ENCODE data around the gene MICAL2. TPM values are rescaled to one million over a fixed set of nuclear protein-coding genes. Genes with fewer than 3 reads are reported as not detected.

MICAL2 gene
- total and polyA plus RNA-seq, 2 donors (not counting 3 experiments of a cell fraction or from before 2014, with no cell fraction given) = 67.6 to 200 TPM

DNA sequence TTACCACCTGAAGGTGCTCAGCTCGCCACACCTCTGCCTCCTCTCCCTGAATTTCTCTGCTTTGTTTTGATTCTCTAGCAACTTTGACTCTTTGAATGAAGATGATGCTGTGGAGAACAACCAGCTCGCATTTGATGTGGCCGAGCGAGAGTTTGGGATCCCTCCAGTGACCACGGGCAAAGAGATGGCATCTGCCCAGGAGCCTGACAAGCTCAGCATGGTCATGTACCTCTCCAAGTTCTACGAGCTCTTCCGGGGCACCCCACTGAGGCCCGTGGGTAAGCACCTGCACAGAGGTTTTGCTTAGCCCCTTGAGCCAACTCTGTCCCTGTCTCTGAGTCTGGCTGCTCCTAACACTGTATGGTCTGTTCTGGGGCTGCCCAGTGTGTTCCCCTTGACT lies 115.7 kb downstream of the MICAL2 start:
- Histone ChIP-seq H3K36me3 (ENCODE audit: control insufficient read depth in 2 of 2, extremely low read depth in 1 of 2, insufficient read depth in 2 of 2, low read length in 2 of 2) (peaks cover 26 to 33% of the 10 kb centered on the region in 2 experiments), H4K20me1 (replicated peaks; ENCODE audit: control insufficient read depth, extremely low read depth, insufficient read depth, low read length) (no peaks in the 10 kb centered on the region), H3K9me3 (replicated peaks; ENCODE audit: control insufficient read depth, insufficient read depth, low read length) (no peaks in the 10 kb centered on the region), H3K79me2 (ENCODE audit: control insufficient read depth, insufficient read depth, low read length) (no peaks in the 10 kb centered on the region), H3K4me3 (replicated peaks in 1 of 3; ENCODE audit: insufficient read depth in 1 of 3, low read depth in 1 of 3, low read length in 3 of 3) (no peak overlapping the region), H2AFZ (ENCODE audit: low read depth, low read length) (no peak overlapping the region), H3K4me2 (ENCODE audit: insufficient read depth, low read length) (no peak overlapping the region), H3K27me3 (ENCODE audit: control insufficient read depth in 2 of 2, insufficient read depth in 2 of 2, low read length in 2 of 2) (no peaks in the 10 kb centered on the region), H3K4me1 (ENCODE audit: control insufficient read depth, extremely low read depth, insufficient read depth, low read length) (peaks cover 20% of the 10 kb centered on the region), H3K9ac (replicated peaks; ENCODE audit: extremely low read depth, insufficient read depth, low read length) (no peak overlapping the region), H3K9me1 (replicated peaks; ENCODE audit: control insufficient read depth, extremely low read depth, insufficient read depth, low read length) (no peaks in the 10 kb centered on the region), H3K27ac (ENCODE audit: insufficient read depth, low read depth, low read length) (no peak overlapping the region)
- no TSS peak for BruUV-seq (replicated peaks)
- CTCF ChIA-PET = interaction anchor here (1.4 to 3.6 kb wide), 3 partner anchors 9 to 11 kb away, joined by 4 to 37 read pairs (median 6); no protein-coding TSS in a partner anchor
- no peak for FAIRE-seq
- DNase-seq (ENCODE audit: low read depth, low spot score) = no peak
- intact Hi-C loops (cut with micrococcal nuclease) (no loop called here), dilution Hi-C loops (cut with MboI; ENCODE audit: extremely low pct_ligation_motif_present, low sequenced_read_pairs) (no loop called here)
- TF ChIP-seq MYC (IDR thresholded peaks at IDR 0.05; ENCODE audit: low read depth, low read length) (no peak), POLR2A (IDR thresholded peaks at IDR 0.05; ENCODE audit: low read depth, low read length) (no peak), GATA2 (IDR thresholded peaks at IDR 0.05; ENCODE audit: insufficient read depth, insufficient read length, low read depth, low read length) (no peak), FOS (IDR thresholded peaks at IDR 0.05; ENCODE audit: borderline replicate concordance, insufficient read depth, low read length) (no peak), POLR2AphosphoS5 (IDR thresholded peaks at IDR 0.05; ENCODE audit: insufficient read depth, low read depth, low read length) (no peak), JUN (IDR thresholded peaks at IDR 0.05; ENCODE audit: borderline replicate concordance, insufficient read depth, insufficient read length, low read depth) (no peak), EZH2 (IDR thresholded peaks at IDR 0.05; ENCODE audit: borderline replicate concordance, low read depth, low read length, severe bottlenecking) (no peak)
- TF ChIP-seq, protein P1, sequence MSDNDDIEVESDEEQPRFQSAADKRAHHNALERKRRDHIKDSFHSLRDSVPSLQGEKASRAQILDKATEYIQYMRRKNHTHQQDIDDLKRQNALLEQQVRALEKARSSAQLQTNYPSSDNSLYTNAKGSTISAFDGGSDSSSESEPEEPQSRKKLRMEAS (IDR thresholded peaks at IDR 0.05; ENCODE audit: insufficient read depth, insufficient read length) = no peak
- TF ChIP-seq, protein P2, sequence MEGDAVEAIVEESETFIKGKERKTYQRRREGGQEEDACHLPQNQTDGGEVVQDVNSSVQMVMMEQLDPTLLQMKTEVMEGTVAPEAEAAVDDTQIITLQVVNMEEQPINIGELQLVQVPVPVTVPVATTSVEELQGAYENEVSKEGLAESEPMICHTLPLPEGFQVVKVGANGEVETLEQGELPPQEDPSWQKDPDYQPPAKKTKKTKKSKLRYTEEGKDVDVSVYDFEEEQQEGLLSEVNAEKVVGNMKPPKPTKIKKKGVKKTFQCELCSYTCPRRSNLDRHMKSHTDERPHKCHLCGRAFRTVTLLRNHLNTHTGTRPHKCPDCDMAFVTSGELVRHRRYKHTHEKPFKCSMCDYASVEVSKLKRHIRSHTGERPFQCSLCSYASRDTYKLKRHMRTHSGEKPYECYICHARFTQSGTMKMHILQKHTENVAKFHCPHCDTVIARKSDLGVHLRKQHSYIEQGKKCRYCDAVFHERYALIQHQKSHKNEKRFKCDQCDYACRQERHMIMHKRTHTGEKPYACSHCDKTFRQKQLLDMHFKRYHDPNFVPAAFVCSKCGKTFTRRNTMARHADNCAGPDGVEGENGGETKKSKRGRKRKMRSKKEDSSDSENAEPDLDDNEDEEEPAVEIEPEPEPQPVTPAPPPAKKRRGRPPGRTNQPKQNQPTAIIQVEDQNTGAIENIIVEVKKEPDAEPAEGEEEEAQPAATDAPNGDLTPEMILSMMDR (IDR thresholded peaks at IDR 0.05; ENCODE audit: extremely low read depth in 1 of 2, insufficient read depth in 1 of 2, low read depth in 1 of 2, low read length in 2 of 2) = no peak
- POLR2A ChIA-PET = interaction anchor here (0.5 kb wide), 1 partner anchor 43 kb away, joined by 4 read pairs; no protein-coding TSS in a partner anchor

Data from endothelial cell of umbilical vein (primary cell).